Measurements from ENCODE around the gene KRI1. TPM values are rescaled to one million over a fixed set of nuclear protein-coding genes. Genes with fewer than 3 reads are reported as not detected.
A peak's percentile ranks its signal among the peaks of the same experiment; 100 is the strongest.

The KRI1 gene
- total RNA-seq, 1 experiment from 2014 or later = 27.4 TPM

- Mint-ChIP-seq H3K4me1 (ENCODE audit: insufficient read depth, unreplicated experiment) (no peaks in the 10 kb centered on the region), H3K27ac (ENCODE audit: low read depth, unreplicated experiment) (no peak overlapping the region), H3K36me3 (ENCODE audit: insufficient read depth, unreplicated experiment) (no peaks in the 10 kb centered on the region), H3K9me3 (ENCODE audit: unreplicated experiment) (no peaks in the 10 kb centered on the region), H3K4me3 (ENCODE audit: unreplicated experiment) (peak overlapping the region; percentile 9), H3K27me3 (ENCODE audit: insufficient read depth, unreplicated experiment) (peaks cover 22% of the 10 kb centered on the region)
- BruUV-seq (replicated peaks) = no TSS peak
- CTCF ChIA-PET = interaction anchor here (0.6 to 1.1 kb wide), 4 partner anchors 9 to 489 kb away, joined by 3 to 5 read pairs (median 4); no protein-coding TSS in a partner anchor
- intact Hi-C loops (cut with micrococcal nuclease) = no loop called here
- no peak for DNase-seq (ENCODE audit: unreplicated experiment)
- TF ChIP-seq, protein P1, sequence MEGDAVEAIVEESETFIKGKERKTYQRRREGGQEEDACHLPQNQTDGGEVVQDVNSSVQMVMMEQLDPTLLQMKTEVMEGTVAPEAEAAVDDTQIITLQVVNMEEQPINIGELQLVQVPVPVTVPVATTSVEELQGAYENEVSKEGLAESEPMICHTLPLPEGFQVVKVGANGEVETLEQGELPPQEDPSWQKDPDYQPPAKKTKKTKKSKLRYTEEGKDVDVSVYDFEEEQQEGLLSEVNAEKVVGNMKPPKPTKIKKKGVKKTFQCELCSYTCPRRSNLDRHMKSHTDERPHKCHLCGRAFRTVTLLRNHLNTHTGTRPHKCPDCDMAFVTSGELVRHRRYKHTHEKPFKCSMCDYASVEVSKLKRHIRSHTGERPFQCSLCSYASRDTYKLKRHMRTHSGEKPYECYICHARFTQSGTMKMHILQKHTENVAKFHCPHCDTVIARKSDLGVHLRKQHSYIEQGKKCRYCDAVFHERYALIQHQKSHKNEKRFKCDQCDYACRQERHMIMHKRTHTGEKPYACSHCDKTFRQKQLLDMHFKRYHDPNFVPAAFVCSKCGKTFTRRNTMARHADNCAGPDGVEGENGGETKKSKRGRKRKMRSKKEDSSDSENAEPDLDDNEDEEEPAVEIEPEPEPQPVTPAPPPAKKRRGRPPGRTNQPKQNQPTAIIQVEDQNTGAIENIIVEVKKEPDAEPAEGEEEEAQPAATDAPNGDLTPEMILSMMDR (IDR thresholded peaks at IDR 0.05; ENCODE audit: unreplicated experiment) = no peak
- POLR2A ChIA-PET = no interaction called here
Measured at GRCh38 chr19:10516671-10517286, 49.0 kb downstream of the KRI1 start.

GRCh38 chr19:10516064-10516385 is 49.8 kb downstream of the KRI1 start:
- BruUV-seq (replicated peaks) = no TSS peak
- no peaks in the 10 kb centered on the region for H3K9me3 Mint-ChIP-seq (ENCODE audit: unreplicated experiment)
- CTCF ChIA-PET = interaction anchor here (0.6 kb wide), 1 partner anchor 488 kb away, joined by 4 read pairs; no protein-coding TSS in a partner anchor
- no peaks in the 10 kb centered on the region for H3K36me3 Mint-ChIP-seq (ENCODE audit: insufficient read depth, unreplicated experiment)
- intact Hi-C loops (cut with micrococcal nuclease) = no loop called here
- TF ChIP-seq, protein P1 (IDR thresholded peaks at IDR 0.05; ENCODE audit: unreplicated experiment) = no peak
- no peak overlapping the region for H3K4me3 Mint-ChIP-seq (ENCODE audit: unreplicated experiment)
- H3K4me1 Mint-ChIP-seq (ENCODE audit: insufficient read depth, unreplicated experiment) = no peaks in the 10 kb centered on the region
- DNase-seq (ENCODE audit: unreplicated experiment) = no peak
- POLR2A ChIA-PET = no interaction called here
- peaks cover 22% of the 10 kb centered on the region for H3K27me3 Mint-ChIP-seq (ENCODE audit: insufficient read depth, unreplicated experiment)
- H3K27ac Mint-ChIP-seq (ENCODE audit: low read depth, unreplicated experiment) = no peak overlapping the region

- CTCF ChIA-PET = no interaction called here
- Mint-ChIP-seq H3K4me3 (ENCODE audit: unreplicated experiment) (no peak overlapping the region), H3K4me1 (ENCODE audit: insufficient read depth, unreplicated experiment) (no peaks in the 10 kb centered on the region), H3K36me3 (ENCODE audit: insufficient read depth, unreplicated experiment) (no peaks in the 10 kb centered on the region), H3K27ac (ENCODE audit: low read depth, unreplicated experiment) (no peak overlapping the region), H3K9me3 (ENCODE audit: unreplicated experiment) (no peaks in the 10 kb centered on the region), H3K27me3 (ENCODE audit: insufficient read depth, unreplicated experiment) (peaks cover 18% of the 10 kb centered on the region)
- TF ChIP-seq, protein P1 (IDR thresholded peaks at IDR 0.05; ENCODE audit: unreplicated experiment) = no peak
- DNase-seq (ENCODE audit: unreplicated experiment) = no peak
- BruUV-seq (replicated peaks) = no TSS peak
- intact Hi-C loops (cut with micrococcal nuclease) = no loop called here
- POLR2A ChIA-PET = no interaction called here
Measured at GRCh38 chr19:10514211-10515145, 51.3 kb downstream of the KRI1 start.

DNA sequence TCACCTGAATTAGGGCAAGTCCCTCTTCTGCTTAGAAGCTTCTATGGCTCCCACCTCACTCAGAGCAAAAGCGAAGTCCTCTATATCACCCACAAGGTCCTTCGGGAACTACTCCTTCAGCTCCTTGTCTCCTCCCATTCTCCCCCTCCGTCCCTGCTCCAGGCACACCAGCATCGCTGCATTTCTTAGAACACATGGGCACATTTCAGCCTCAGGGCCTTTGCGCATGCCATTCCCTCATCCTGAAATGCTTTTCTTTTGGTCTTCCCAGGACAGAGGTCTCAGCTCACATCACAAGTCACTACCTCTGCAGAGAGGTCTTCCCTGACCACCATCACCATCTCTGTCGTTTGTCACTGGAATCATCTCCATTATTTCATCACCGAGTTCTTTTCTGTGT is 52.6 kb downstream of the KRI1 start:
- intact Hi-C loops (cut with micrococcal nuclease) = no loop called here
- ChIA-PET POLR2A (no interaction called here), CTCF (interaction anchor here (0.6 to 2.1 kb wide), 2 partner anchors 28 to 42 kb away, joined by 3 to 5 read pairs; no protein-coding TSS in a partner anchor)
- H3K9me3 Mint-ChIP-seq (ENCODE audit: unreplicated experiment) = no peaks in the 10 kb centered on the region
- DNase-seq (ENCODE audit: unreplicated experiment) = no peak
- TF ChIP-seq, protein P1 (IDR thresholded peaks at IDR 0.05; ENCODE audit: unreplicated experiment) = no peak
- peaks cover 6% of the 10 kb centered on the region for H3K27me3 Mint-ChIP-seq (ENCODE audit: insufficient read depth, unreplicated experiment)
- no peaks in the 10 kb centered on the region for H3K36me3 Mint-ChIP-seq (ENCODE audit: insufficient read depth, unreplicated experiment)
- H3K4me3 Mint-ChIP-seq (ENCODE audit: unreplicated experiment) = no peak overlapping the region
- H3K4me1 Mint-ChIP-seq (ENCODE audit: insufficient read depth, unreplicated experiment) = no peaks in the 10 kb centered on the region
- no TSS peak for BruUV-seq (replicated peaks)
- no peak overlapping the region for H3K27ac Mint-ChIP-seq (ENCODE audit: low read depth, unreplicated experiment)
